Aorta (tissue), 5 donors: Measurements from ENCODE around the gene RXRA. TPM values are rescaled to one million over a fixed set of nuclear protein-coding genes. Genes with fewer than 3 reads are reported as not detected.

Experiments used
- ATAC-seq: fragments of 200-7000 bp; cut with Tn5 transposase; one replicate; pipeline ENCODE4 v1.9.1; 2022; ENCODE audit warnings: moderate library complexity; ENCODE audit not compliant: low FRiP score
- DNase-seq, 2 donors: peaks; one replicate each; pipeline ENCODE4 v3.0.0-alpha.2; 2020
- H3K27ac ChIP-seq, 2 donors: one replicate each; pipeline ENCODE4 v1.5.1; 2013; ENCODE audit warnings: low read length in 2 of 2, mild to moderate bottlenecking in 2 of 2, moderate library complexity in 2 of 2, control low read depth in 1 of 2, inconsistent platforms in 1 of 2, low read depth in 1 of 2
- H3K27me3 ChIP-seq, 2 donors: one replicate each; pipeline ENCODE4 v1.6.1; 2013; ENCODE audit warnings: control low read depth in 1 of 2, low read length in 1 of 2, mild to moderate bottlenecking in 1 of 2, moderate library complexity in 1 of 2; ENCODE audit not compliant: insufficient read depth in 2 of 2, control insufficient read depth in 1 of 2
- H3K36me3 ChIP-seq, 2 donors: one replicate each; pipeline ENCODE4 v1.6.1; 2013; ENCODE audit warnings: control low read depth in 1 of 2, low read length in 1 of 2, mild to moderate bottlenecking in 1 of 2; ENCODE audit not compliant: insufficient read depth in 2 of 2, control insufficient read depth in 1 of 2
- H3K4me1 ChIP-seq, 2 donors: one replicate each; pipeline ENCODE4 v1.6.1; 2013; ENCODE audit warnings: low read length in 2 of 2, control low read depth in 1 of 2, mild to moderate bottlenecking in 1 of 2, moderate library complexity in 1 of 2; ENCODE audit not compliant: insufficient read depth in 2 of 2, control insufficient read depth in 1 of 2
- H3K4me3 ChIP-seq, 2 donors: one replicate each; pipeline ENCODE4 v1.5.1; 2013; ENCODE audit warnings: low read length in 2 of 2, control low read depth in 1 of 2, mild to moderate bottlenecking in 1 of 2
- H3K9me3 ChIP-seq: one replicate; pipeline ENCODE4 v1.6.1; 2013; ENCODE audit warnings: mild to moderate bottlenecking, low read length; ENCODE audit not compliant: control insufficient read depth
- WGBS, 2 donors: extraction: QIAGEN DNeasy Blood & Tissue Kit; methylation state at CpG; one replicate each; pipeline ENCODE4 v1.1.7; 2013; 5-methylcytosine and 5-hydroxymethylcytosine counted together
- intact Hi-C, 2 donors: fragments of 100-400 bp; cut with DNase I; formaldehyde crosslinking; loops; one replicate each; pipeline versions ENCODE4 v1.14.2 to v1.15.0; 2022
- polyA plus RNA-seq, 2 donors: library from polyadenylated mRNA; stranded (reverse); fragments of 200-250 nt; gene quantifications; one replicate each; pipeline ENCODE4 v1.2.3, GENCODE V29; 2013
- total RNA-seq, 2 donors: library from RNA; stranded (reverse); fragmentation: NEBNext Ultra II Directional; extraction: Animal tissue kit (Norgen Biotek cat#: 25700); gene quantifications; one replicate each; pipeline ENCODE4 v1.2.1, GENCODE V29; 2021
- donor health status: healthy with polysubstance abuse.
- donor health status: Bipolar disorder and iron deficiency.
- donor health status: DM: no; HTN: no; CAD: no.
- donor health status: DM: no; HTN: no; CAD: no.
- donor health status: DM: yes; HTN: yes; CAD: no.

The RXRA gene
- total and polyA plus RNA-seq, 4 donors: 17.7 to 67.8 (median 32.7) TPM

GRCh38 chr9:134297083-134297410, 29.2 kb upstream of the RXRA start:
- Histone ChIP-seq H3K27ac (no peak overlapping the region), H3K4me3 (no peak overlapping the region), H3K27me3 (no peaks in the 10 kb centered on the region), H3K4me1 (no peaks in the 10 kb centered on the region), H3K9me3 (no peaks in the 10 kb centered on the region), H3K36me3 (no peaks in the 10 kb centered on the region)
- DNase-seq: peak; percentile 35 to 66
- 90 to 91% methylated on average over 14 of the region's 14 CpGs for WGBS, 2 donors
- intact Hi-C loops: no loop called here
- ATAC-seq: no peak

- intact Hi-C loops: no loop called here
- no peaks in the 10 kb centered on the region for H3K36me3 ChIP-seq
- ATAC-seq (no peak), DNase-seq (peak; percentile 21 to 62)
- H3K27me3 ChIP-seq: no peaks in the 10 kb centered on the region
- WGBS, 2 donors: 95 to 99% methylated on average over 9 of the region's 9 CpGs
- H3K27ac ChIP-seq: no peak overlapping the region
- H3K4me3 ChIP-seq: no peak overlapping the region
- H3K4me1 ChIP-seq: no peaks in the 10 kb centered on the region
- no peaks in the 10 kb centered on the region for H3K9me3 ChIP-seq
Measured at GRCh38 chr9:134297576-134297975, 28.7 kb upstream of the RXRA start.

- Histone ChIP-seq H3K27ac (no peak overlapping the region), H3K27me3 (no peaks in the 10 kb centered on the region), H3K4me3 (no peak overlapping the region), H3K4me1 (no peaks in the 10 kb centered on the region), H3K9me3 (no peaks in the 10 kb centered on the region), H3K36me3 (no peaks in the 10 kb centered on the region)
- 94% methylated on average over 6 of the region's 6 CpGs for WGBS, 2 donors
- ATAC-seq (no peak), DNase-seq (peak in 1 of 2 donors; percentile 35)
- intact Hi-C loops: no loop called here
Measured at GRCh38 chr9:134298000-134298399, 28.3 kb upstream of the RXRA start.

GRCh38 chr9:134299068-134299467, 27.2 kb upstream of the RXRA start:
- Histone ChIP-seq H3K4me3 (no peak overlapping the region), H3K27me3 (no peaks in the 10 kb centered on the region), H3K36me3 (no peaks in the 10 kb centered on the region), H3K9me3 (no peaks in the 10 kb centered on the region), H3K4me1 (no peaks in the 10 kb centered on the region), H3K27ac (no peak overlapping the region)
- DNase-seq (no peak), ATAC-seq (no peak)
- 95 to 99% methylated on average over 5 of the region's 5 CpGs for WGBS, 2 donors
- intact Hi-C loops: no loop called here

- H3K4me3 ChIP-seq: no peak overlapping the region
- WGBS, 2 donors: 71 to 73% methylated on average over 7 of the region's 7 CpGs
- no peaks in the 10 kb centered on the region for H3K4me1 ChIP-seq
- DNase-seq (peak; percentile 31 to 35), ATAC-seq (no peak)
- intact Hi-C loops: no loop called here
- no peaks in the 10 kb centered on the region for H3K9me3 ChIP-seq
- H3K27ac ChIP-seq: no peak overlapping the region
- no peaks in the 10 kb centered on the region for H3K27me3 ChIP-seq
- no peaks in the 10 kb centered on the region for H3K36me3 ChIP-seq
Measured at GRCh38 chr9:134299883-134300282, 26.4 kb upstream of the RXRA start.

- no peaks in the 10 kb centered on the region for H3K36me3 ChIP-seq
Measured at GRCh38 chr9:134301387-134302129, 24.7 kb upstream of the RXRA start.

GRCh38 chr9:134302130-134302817, 24.0 kb upstream of the RXRA start:
- DNase-seq (no peak), ATAC-seq (no peak)
- intact Hi-C loops: no loop called here
- Histone ChIP-seq H3K4me3 (no peak overlapping the region), H3K9me3 (no peaks in the 10 kb centered on the region), H3K27ac (no peak overlapping the region), H3K36me3 (no peaks in the 10 kb centered on the region), H3K4me1 (no peaks in the 10 kb centered on the region), H3K27me3 (no peaks in the 10 kb centered on the region)
- WGBS, 2 donors: 96 to 98% methylated on average over 7 of the region's 7 CpGs

More at GRCh38 chr9:134301387-134302129, 24.7 kb upstream of the RXRA start:
- H3K27me3 ChIP-seq: no peaks in the 10 kb centered on the region
- ATAC-seq (no peak), DNase-seq (peak; percentile 44 to 61)
- no peaks in the 10 kb centered on the region for H3K4me1 ChIP-seq
- no peak overlapping the region for H3K4me3 ChIP-seq
- no peak overlapping the region for H3K27ac ChIP-seq
- intact Hi-C loops: no loop called here
- 91% methylated on average over 15 of the region's 15 CpGs for WGBS, 2 donors
- no peaks in the 10 kb centered on the region for H3K9me3 ChIP-seq

GRCh38 chr9:134303601-134304000, 22.7 kb upstream of the RXRA start:
- no peak overlapping the region for H3K4me3 ChIP-seq
- no peak overlapping the region for H3K27ac ChIP-seq
- no peaks in the 10 kb centered on the region for H3K27me3 ChIP-seq
- no peaks in the 10 kb centered on the region for H3K9me3 ChIP-seq
- WGBS, 2 donors: 94 to 96% methylated on average over 7 of the region's 7 CpGs
- intact Hi-C loops: no loop called here
- no peaks in the 10 kb centered on the region for H3K36me3 ChIP-seq
- ATAC-seq (no peak), DNase-seq (peak; percentile 19 to 40)
- no peaks in the 10 kb centered on the region for H3K4me1 ChIP-seq

- H3K27me3 ChIP-seq: no peaks in the 10 kb centered on the region
- no peak overlapping the region for H3K27ac ChIP-seq
- WGBS, 2 donors: 94 to 96% methylated on average over 16 of the region's 16 CpGs
- intact Hi-C loops: no loop called here
- DNase-seq: peak; percentile 16 to 67
- no peaks in the 10 kb centered on the region for H3K36me3 ChIP-seq
- no peaks in the 10 kb centered on the region for H3K9me3 ChIP-seq
- H3K4me3 ChIP-seq: no peak overlapping the region
- H3K4me1 ChIP-seq: no peaks in the 10 kb centered on the region
- no peak for ATAC-seq
Measured at GRCh38 chr9:134304261-134304660, 22.0 kb upstream of the RXRA start.
